ENCODE results near the gene CCS. TPM values are rescaled to one million over a fixed set of nuclear protein-coding genes. Genes with fewer than 3 reads are reported as not detected.

Gene CCS
- total RNA-seq, 1 donor, result 35.8 TPM

GRCh38 chr11:66548041-66548440, 44.9 kb upstream of the CCS start:
- no peak overlapping the region for H2AFZ ChIP-seq (ENCODE audit: low read length)
- no peaks in the 10 kb centered on the region for H3K9me3 ChIP-seq (ENCODE audit: low read depth, low read length)
- peaks cover 14% of the 10 kb centered on the region for H3K4me1 ChIP-seq (ENCODE audit: insufficient read depth, low read length)
- no peak overlapping the region for H3K27ac ChIP-seq (ENCODE audit: low read depth, low read length)
- H3K4me2 ChIP-seq (ENCODE audit: insufficient read depth, low read length), result no peak overlapping the region
- peak; percentile 65 for DNase-seq (ENCODE audit: insufficient read length, low spot score, missing footprints)
- peaks cover 5% of the 10 kb centered on the region for H3K36me3 ChIP-seq (ENCODE audit: insufficient read depth, low read length)
- H3K79me2 ChIP-seq (ENCODE audit: insufficient read depth, low read length), result peaks cover 4% of the 10 kb centered on the region
- no peak for TF ChIP-seq CTCF (IDR thresholded peaks at IDR 0.05; ENCODE audit: extremely low read depth, low read depth, low read length)
- H4K20me1 ChIP-seq (ENCODE audit: insufficient read depth, low read length), result peaks cover 3% of the 10 kb centered on the region
- no peak overlapping the region for H3K4me3 ChIP-seq (ENCODE audit: insufficient read depth, low read length)
- peaks cover 25% of the 10 kb centered on the region for H3K27me3 ChIP-seq (ENCODE audit: insufficient read depth, low read length)

GRCh38 chr11:66548774-66549630, 44.0 kb upstream of the CCS start:
- TF ChIP-seq CTCF (IDR thresholded peaks at IDR 0.05; ENCODE audit: extremely low read depth, low read depth, low read length), result no peak
- H3K9me3 ChIP-seq (ENCODE audit: low read depth, low read length), result no peaks in the 10 kb centered on the region
- no peak overlapping the region for H3K4me3 ChIP-seq (ENCODE audit: insufficient read depth, low read length)
- no peak overlapping the region for H3K4me2 ChIP-seq (ENCODE audit: insufficient read depth, low read length)
- peaks cover 25% of the 10 kb centered on the region for H3K27me3 ChIP-seq (ENCODE audit: insufficient read depth, low read length)
- H3K27ac ChIP-seq (ENCODE audit: low read depth, low read length), result no peak overlapping the region
- H4K20me1 ChIP-seq (ENCODE audit: insufficient read depth, low read length), result no peaks in the 10 kb centered on the region
- peaks cover 11% of the 10 kb centered on the region for H3K4me1 ChIP-seq (ENCODE audit: insufficient read depth, low read length)
- H3K79me2 ChIP-seq (ENCODE audit: insufficient read depth, low read length), result peaks cover 4% of the 10 kb centered on the region
- no peak overlapping the region for H2AFZ ChIP-seq (ENCODE audit: low read length)
- no peaks in the 10 kb centered on the region for H3K36me3 ChIP-seq (ENCODE audit: insufficient read depth, low read length)
- DNase-seq (ENCODE audit: insufficient read length, low spot score, missing footprints), result peak; percentile 52

GRCh38 chr11:66549696-66550095, 43.3 kb upstream of the CCS start:
- Histone ChIP-seq H3K4me3 (ENCODE audit: insufficient read depth, low read length) (no peak overlapping the region), H2AFZ (ENCODE audit: low read length) (no peak overlapping the region), H3K27me3 (ENCODE audit: insufficient read depth, low read length) (peaks cover 25% of the 10 kb centered on the region), H3K4me2 (ENCODE audit: insufficient read depth, low read length) (no peak overlapping the region), H3K79me2 (ENCODE audit: insufficient read depth, low read length) (no peaks in the 10 kb centered on the region), H3K9me3 (ENCODE audit: low read depth, low read length) (no peaks in the 10 kb centered on the region), H4K20me1 (ENCODE audit: insufficient read depth, low read length) (no peaks in the 10 kb centered on the region), H3K36me3 (ENCODE audit: insufficient read depth, low read length) (no peaks in the 10 kb centered on the region), H3K27ac (ENCODE audit: low read depth, low read length) (no peak overlapping the region), H3K4me1 (ENCODE audit: insufficient read depth, low read length) (peaks cover 7% of the 10 kb centered on the region)
- TF ChIP-seq CTCF (IDR thresholded peaks at IDR 0.05; ENCODE audit: extremely low read depth, low read depth, low read length), result no peak
- no peak for DNase-seq (ENCODE audit: insufficient read length, low spot score, missing footprints)

- Histone ChIP-seq H3K36me3 (ENCODE audit: insufficient read depth, low read length) (no peaks in the 10 kb centered on the region), H3K4me1 (ENCODE audit: insufficient read depth, low read length) (peaks cover 3% of the 10 kb centered on the region), H3K4me2 (ENCODE audit: insufficient read depth, low read length) (no peak overlapping the region), H3K4me3 (ENCODE audit: insufficient read depth, low read length) (no peak overlapping the region), H3K9me3 (ENCODE audit: low read depth, low read length) (no peaks in the 10 kb centered on the region), H2AFZ (ENCODE audit: low read length) (no peak overlapping the region), H3K79me2 (ENCODE audit: insufficient read depth, low read length) (no peaks in the 10 kb centered on the region), H3K27ac (ENCODE audit: low read depth, low read length) (no peak overlapping the region), H3K27me3 (ENCODE audit: insufficient read depth, low read length) (peaks cover 30% of the 10 kb centered on the region), H4K20me1 (ENCODE audit: insufficient read depth, low read length) (no peaks in the 10 kb centered on the region)
- peak; percentile 29 for DNase-seq (ENCODE audit: insufficient read length, low spot score, missing footprints)
- no peak for TF ChIP-seq CTCF (IDR thresholded peaks at IDR 0.05; ENCODE audit: extremely low read depth, low read depth, low read length)
Observed at GRCh38 chr11:66550887-66551286, 42.1 kb upstream of the CCS start.

Measured in osteoblast (primary cell).